Natural killer cell (primary cell): ENCODE measurements around the gene LINGO4. TPM values are rescaled to one million over a fixed set of nuclear protein-coding genes. Genes with fewer than 3 reads are reported as not detected.

Experiments used
- ATAC-seq, 3 donors: fragments of 150-1000 bp in 2 of 3; fragments of 200-7000 bp in 1 of 3; cut with Tn5 transposase; 1 replicate in 1 of 3; 2 replicates in 2 of 3; pipeline ENCODE4 v1.10.0; 2021; ENCODE audit warnings: mild to moderate bottlenecking in 2 of 3, moderate library complexity in 2 of 3
- DNase-seq, 2 donors: peaks; one replicate each; pipeline versions ENCODE4 v3.0.0 to v3.0.0-alpha.2; 2013 to 2021; ENCODE audit warnings: mixed read lengths in 1 of 2
- H3K27ac ChIP-seq: one replicate; pipeline ENCODE4 v1.5.1; 2013; ENCODE audit warnings: mild to moderate bottlenecking, low read length
- H3K27me3 ChIP-seq: one replicate; pipeline ENCODE4 v1.6.1; 2013; ENCODE audit warnings: low read length; ENCODE audit not compliant: control insufficient read depth, insufficient read depth
- H3K36me3 ChIP-seq: one replicate; pipeline ENCODE4 v1.6.1; 2013; ENCODE audit warnings: low read length; ENCODE audit not compliant: control insufficient read depth, insufficient read depth
- H3K4me1 ChIP-seq: one replicate; pipeline ENCODE4 v1.6.1; 2013; ENCODE audit warnings: low read length; ENCODE audit not compliant: control insufficient read depth, insufficient read depth
- H3K4me3 ChIP-seq: one replicate; pipeline ENCODE4 v1.5.1; 2013; ENCODE audit warnings: low read length
- H3K9me3 ChIP-seq: one replicate; pipeline ENCODE4 v1.6.1; 2013; ENCODE audit warnings: low read length; ENCODE audit not compliant: control insufficient read depth, insufficient read depth
- H3K27ac Mint-ChIP-seq, 2 donors: one replicate each; pipeline ENCODE4 v1.8.0; 2022; ENCODE audit warnings: mild to moderate bottlenecking in 2 of 2, mixed read lengths in 2 of 2, moderate library complexity in 1 of 2
- H3K27me3 Mint-ChIP-seq, 2 donors: one replicate each; pipeline ENCODE4 v1.8.0; 2022; ENCODE audit warnings: low read depth in 2 of 2, mixed read lengths in 2 of 2
- H3K36me3 Mint-ChIP-seq: one replicate; pipeline ENCODE4 v1.8.0; 2022; ENCODE audit warnings: mixed read lengths
- H3K4me1 Mint-ChIP-seq, 2 donors: one replicate each; pipeline ENCODE4 v1.8.0; 2022; ENCODE audit warnings: mixed read lengths in 2 of 2
- H3K4me3 Mint-ChIP-seq: one replicate; pipeline ENCODE4 v1.8.0; 2022; ENCODE audit warnings: mild to moderate bottlenecking, moderate library complexity, mixed read lengths
- H3K9me3 Mint-ChIP-seq, 2 donors: one replicate each; pipeline ENCODE4 v1.8.0; 2022; ENCODE audit warnings: mixed read lengths in 2 of 2
- WGBS: methylation state at CpG from one replicate; pipeline ENCODE4 v1.1.7; 2013; ENCODE audit warnings: missing lambda C conversion rate; ENCODE audit not compliant: insufficient coverage; 5-methylcytosine and 5-hydroxymethylcytosine counted together
- intact Hi-C: fragments of 100-400 bp; cut with micrococcal nuclease; formaldehyde crosslinking; loops from one replicate; pipeline ENCODE4 v1.14.2; 2022
- total RNA-seq, 4 donors: library from RNA; stranded (reverse); fragments of 120-200 nt in 1 of 4; gene quantifications; one replicate each; pipeline versions ENCODE4 v1.2.3 to v1.2.4, GENCODE V29; 2013 to 2022
- TF ChIP-seq, protein P1 (sequence below): fragments of 200-600 bp; IDR thresholded peaks from one replicate; pipeline ENCODE4 v1.8.0; 2022; ENCODE audit warnings: antibody characterized with exemption

The LINGO4 gene
- total RNA-seq, 3 donors from 2014 or later (not counting 1 experiment from before 2014, with no cell fraction given) = not detected

DNA sequence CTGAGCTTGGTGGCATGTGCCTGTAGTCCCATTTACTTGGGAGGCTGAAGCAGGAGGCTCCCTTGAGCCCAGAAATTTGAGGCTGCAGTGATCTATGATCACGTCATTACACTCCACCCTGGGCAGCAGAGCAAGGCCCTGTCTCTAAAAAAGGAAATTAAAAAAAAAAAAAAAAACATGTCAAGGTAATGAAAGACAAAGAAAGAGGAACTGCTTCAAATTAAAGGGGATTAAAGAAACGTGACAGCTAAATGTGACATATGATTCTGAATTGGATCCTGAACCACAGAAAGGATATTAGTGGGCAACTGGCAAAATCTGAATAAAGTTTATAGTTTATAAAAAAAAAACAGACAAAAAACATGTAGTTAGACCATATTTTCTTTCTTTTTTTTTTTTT, 38.2 kb upstream of the LINGO4 start:
- Mint-ChIP-seq H3K4me3 (no peak overlapping the region), H3K4me1 (peaks cover 16 to 23% of the 10 kb centered on the region in 2 donors), H3K9me3 (no peaks in the 10 kb centered on the region), H3K27ac (no peak overlapping the region), H3K27me3 (peaks cover 10 to 32% of the 10 kb centered on the region in 2 donors), H3K36me3 (no peaks in the 10 kb centered on the region)
- no peak for DNase-seq
- Histone ChIP-seq H3K9me3 (no peaks in the 10 kb centered on the region), H3K4me3 (no peak overlapping the region), H3K27ac (no peak overlapping the region), H3K36me3 (no peaks in the 10 kb centered on the region), H3K27me3 (peaks cover 5% of the 10 kb centered on the region), H3K4me1 (peaks cover 21% of the 10 kb centered on the region)
- TF ChIP-seq, protein P1, sequence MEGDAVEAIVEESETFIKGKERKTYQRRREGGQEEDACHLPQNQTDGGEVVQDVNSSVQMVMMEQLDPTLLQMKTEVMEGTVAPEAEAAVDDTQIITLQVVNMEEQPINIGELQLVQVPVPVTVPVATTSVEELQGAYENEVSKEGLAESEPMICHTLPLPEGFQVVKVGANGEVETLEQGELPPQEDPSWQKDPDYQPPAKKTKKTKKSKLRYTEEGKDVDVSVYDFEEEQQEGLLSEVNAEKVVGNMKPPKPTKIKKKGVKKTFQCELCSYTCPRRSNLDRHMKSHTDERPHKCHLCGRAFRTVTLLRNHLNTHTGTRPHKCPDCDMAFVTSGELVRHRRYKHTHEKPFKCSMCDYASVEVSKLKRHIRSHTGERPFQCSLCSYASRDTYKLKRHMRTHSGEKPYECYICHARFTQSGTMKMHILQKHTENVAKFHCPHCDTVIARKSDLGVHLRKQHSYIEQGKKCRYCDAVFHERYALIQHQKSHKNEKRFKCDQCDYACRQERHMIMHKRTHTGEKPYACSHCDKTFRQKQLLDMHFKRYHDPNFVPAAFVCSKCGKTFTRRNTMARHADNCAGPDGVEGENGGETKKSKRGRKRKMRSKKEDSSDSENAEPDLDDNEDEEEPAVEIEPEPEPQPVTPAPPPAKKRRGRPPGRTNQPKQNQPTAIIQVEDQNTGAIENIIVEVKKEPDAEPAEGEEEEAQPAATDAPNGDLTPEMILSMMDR = no peak
- intact Hi-C loops = no loop called here
- WGBS = 64% methylated on average over 2 of the region's 2 CpGs
- no peak for ATAC-seq

DNA sequence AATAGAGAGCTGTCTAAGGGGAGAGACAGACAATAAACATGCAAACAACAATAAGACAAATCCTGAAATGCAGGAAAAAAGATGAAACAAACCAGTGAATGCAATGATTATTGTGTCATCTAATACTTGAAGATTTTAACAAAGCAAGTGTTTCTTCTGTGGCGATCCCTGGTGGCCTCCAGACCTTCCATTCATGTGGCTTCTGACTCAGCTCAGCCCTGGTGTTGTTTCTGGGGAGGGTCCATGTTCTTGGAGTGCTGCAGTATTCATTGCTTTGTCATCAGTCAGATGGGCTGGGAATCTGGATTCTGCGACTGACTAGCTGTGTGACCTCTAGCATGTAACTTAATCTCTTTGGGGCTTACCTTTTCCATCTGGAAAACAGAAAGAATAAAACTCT, 35.9 kb upstream of the LINGO4 start:
- 98% methylated on average over 2 of the region's 2 CpGs for WGBS
- Histone ChIP-seq H3K27me3 (peaks cover 5% of the 10 kb centered on the region), H3K4me3 (no peak overlapping the region), H3K9me3 (no peaks in the 10 kb centered on the region), H3K4me1 (peaks cover 37% of the 10 kb centered on the region), H3K36me3 (no peaks in the 10 kb centered on the region), H3K27ac (no peak overlapping the region)
- H3K9me3 Mint-ChIP-seq = no peaks in the 10 kb centered on the region
- peaks cover 33 to 40% of the 10 kb centered on the region in 2 donors for H3K4me1 Mint-ChIP-seq
- intact Hi-C loops = no loop called here
- DNase-seq (no peak), ATAC-seq (no peak)
- TF ChIP-seq, protein P1 = no peak
- peaks cover 10 to 32% of the 10 kb centered on the region in 2 donors for H3K27me3 Mint-ChIP-seq
- H3K27ac Mint-ChIP-seq = peak overlapping the region in 1 of 2 donors; percentile 85
- no peaks in the 10 kb centered on the region for H3K36me3 Mint-ChIP-seq
- no peak overlapping the region for H3K4me3 Mint-ChIP-seq

DNA sequence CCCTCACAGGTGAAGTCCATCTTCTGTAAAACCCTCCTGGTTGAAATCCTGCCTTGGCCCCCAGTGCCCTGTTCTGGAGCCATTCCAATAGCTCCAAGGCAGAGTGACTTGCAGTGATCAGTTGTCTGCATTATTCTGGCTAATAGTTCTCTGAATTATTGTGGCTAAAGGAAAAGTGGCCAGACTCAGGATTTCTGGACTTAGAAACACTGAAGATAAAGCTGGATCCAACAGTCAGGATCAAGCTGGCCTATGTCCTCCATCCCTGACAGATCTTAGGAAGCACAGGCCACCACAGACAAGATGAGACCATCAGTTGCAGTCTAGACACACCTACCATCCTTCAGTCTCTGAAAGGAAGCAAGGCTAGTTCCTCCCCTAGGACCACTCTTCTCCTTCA, 35.2 kb upstream of the LINGO4 start:
- Histone ChIP-seq H3K4me3 (no peak overlapping the region), H3K36me3 (no peaks in the 10 kb centered on the region), H3K27me3 (peaks cover 5% of the 10 kb centered on the region), H3K27ac (peak overlapping the region; percentile 19), H3K9me3 (no peaks in the 10 kb centered on the region), H3K4me1 (peaks cover 37% of the 10 kb centered on the region)
- peaks cover 33 to 40% of the 10 kb centered on the region in 2 donors for H3K4me1 Mint-ChIP-seq
- no peaks in the 10 kb centered on the region for H3K36me3 Mint-ChIP-seq
- peaks cover 10 to 30% of the 10 kb centered on the region in 2 donors for H3K27me3 Mint-ChIP-seq
- intact Hi-C loops = no loop called here
- H3K27ac Mint-ChIP-seq = peak overlapping the region in 1 of 2 donors; percentile 85
- TF ChIP-seq, protein P1 = no peak
- no peak for ATAC-seq
- DNase-seq = no peak
- no peaks in the 10 kb centered on the region for H3K9me3 Mint-ChIP-seq
- peak overlapping the region; percentile 86 for H3K4me3 Mint-ChIP-seq
